GM10847 (cell line): ENCODE measurements around the gene TSC22D3.

Source experiments
- POLR2A ChIP-seq: IDR thresholded peaks from 2 replicates; pipeline ENCODE4 v1.6.1; 2011; ENCODE audit not compliant: insufficient read length; ENCODE audit errors: extremely low read depth

The TSC22D3 gene

GRCh38 chrX:107775734-107776511, at the start of gene TSC22D3:
TSS of gene TSC22D3 (minus strand) at chrX:107775787. CDS start at chrX:107775419, 368 bp downstream.
- TF ChIP-seq POLR2A = no peak

- no peak for TF ChIP-seq POLR2A
Measured at GRCh38 chrX:107823456-107823855, 47.9 kb upstream of the TSC22D3 start.

GRCh38 chrX:107823042-107823441, 47.5 kb upstream of the TSC22D3 start:
- no peak for TF ChIP-seq POLR2A

GRCh38 chrX:107818900-107819521, 43.4 kb upstream of the TSC22D3 start:
- no peak for TF ChIP-seq POLR2A

GRCh38 chrX:107805179-107805578, 29.6 kb upstream of the TSC22D3 start:
- no peak for TF ChIP-seq POLR2A

- TF ChIP-seq POLR2A = no peak
Measured at GRCh38 chrX:107804427-107804826, 28.8 kb upstream of the TSC22D3 start.

GRCh38 chrX:107787827-107788226, 12.2 kb upstream of the TSC22D3 start:
- no peak for TF ChIP-seq POLR2A

GRCh38 chrX:107780525-107780924, 4.9 kb upstream of the TSC22D3 start:
- no peak for TF ChIP-seq POLR2A

GRCh38 chrX:107777536-107777832, 1.9 kb upstream of the TSC22D3 start, which contains the start of gene NCBP2L:
TSS of gene NCBP2L (plus strand) at chrX:107777733. CDS start at chrX:107794221, 16,488 bp downstream.
- TF ChIP-seq POLR2A = no peak

GRCh38 chrX:107776649-107777535, 1.3 kb upstream of the TSC22D3 start:
- no peak for TF ChIP-seq POLR2A

GRCh38 chrX:107775000-107775733, 420 bp downstream of the TSC22D3 start:
- TF ChIP-seq POLR2A = no peak

GRCh38 chrX:107773906-107774435, 1.6 kb downstream of the TSC22D3 start:
- no peak for TF ChIP-seq POLR2A

- no peak for TF ChIP-seq POLR2A
Measured at GRCh38 chrX:107773206-107773605, 2.4 kb downstream of the TSC22D3 start.

- TF ChIP-seq POLR2A = no peak
Measured at GRCh38 chrX:107769581-107770317, 5.8 kb downstream of the TSC22D3 start.
